HepG2 (cell line): Measurements from ENCODE around the gene KRT10. TPM values are rescaled to one million over a fixed set of nuclear protein-coding genes. Genes with fewer than 3 reads are reported as not detected.

Experiments used
- ATAC-seq: fragments of 200-7000 bp; cut with Tn5 transposase; 3 replicates; pipeline ENCODE4 v1.9.1; 2020; ENCODE audit warnings: mild to moderate bottlenecking, moderate library complexity
- BruUV-seq: library from RNA; stranded (reverse); fragments of 400-500 nt; replicated peaks from 2 replicates; lab custom pipeline; 2021; lab: Mats Ljungman, UMichigan
- CTCF ChIA-PET: fragments of 300-600 bp; formaldehyde crosslinking; extraction: SDS; loops from one replicate; lab custom pipeline; 2021; ENCODE audit warnings: low total read pairs, inconsistent platforms, low intra/inter-chr PET ratio; lab: Yijun Ruan, JAX
- POLR2A ChIA-PET: fragments of 350-600 bp; sonication (Branson Sonifier 250); formaldehyde crosslinking; loops from one replicate; lab custom pipeline; 2020; ENCODE audit warnings: antibody characterized with exemption, inconsistent platforms; lab: Yijun Ruan, JAX
- DNase-seq: peaks from one replicate; pipeline ENCODE4 v3.0.0-alpha.2; 2015; ENCODE audit warnings: low spot score
- FAIRE-seq: peaks from 3 replicates; lab custom pipeline; 2011; peaks lifted over from hg19 to GRCh38; lab: Jason Lieb, UNC
- H2AFZ ChIP-seq: one replicate; pipeline ENCODE4 v1.6.1; 2011; ENCODE audit warnings: low read length, inconsistent platforms
- H3K27ac ChIP-seq: fragments of 300-600 bp; 3 replicates; pipeline ENCODE4 v1.8.0; 2011; ENCODE audit warnings: mixed run types, mild to moderate bottlenecking, mixed read lengths, low read length, inconsistent platforms; ENCODE audit not compliant: insufficient read depth; ENCODE audit errors: extremely low read length
- H3K27me3 ChIP-seq, 2 experiments: fragments of 200-600 bp in 1 of 2; 2 replicates in 1 of 2; 3 replicates in 1 of 2; pipeline versions ENCODE4 v1.6.0 to v1.8.0; 2011; ENCODE audit warnings: low read length in 2 of 2, mild to moderate bottlenecking in 2 of 2, moderate library complexity in 2 of 2, inconsistent platforms in 1 of 2; ENCODE audit not compliant: insufficient read depth in 2 of 2, control insufficient read depth in 1 of 2
- H3K36me3 ChIP-seq, 2 experiments: fragments of 200-600 bp in 1 of 2; replicated peaks in 1 of 2; 2 replicates in 1 of 2; 3 replicates in 1 of 2; pipeline versions ENCODE4 v1.5.1 to v1.8.0; 2011; ENCODE audit warnings: low read length in 2 of 2, inconsistent platforms in 1 of 2; ENCODE audit not compliant: insufficient read depth in 2 of 2, control insufficient read depth in 1 of 2
- H3K4me1 ChIP-seq: 2 replicates; pipeline ENCODE4 v1.5.1; 2012; ENCODE audit warnings: low read length, inconsistent platforms; ENCODE audit not compliant: insufficient read depth
- H3K4me2 ChIP-seq: 2 replicates; pipeline ENCODE4 v1.6.0; 2011; ENCODE audit warnings: low read depth, low read length, inconsistent platforms
- H3K4me3 ChIP-seq, 3 experiments: fragments of 200-600 bp in 1 of 3; sonication (generic), shearing (Covaris generic) in 1 of 3; replicated peaks in 1 of 3; 2 replicates each; pipeline ENCODE4 v1.5.1; 2011 to 2016; ENCODE audit warnings: low read length in 3 of 3, inconsistent platforms in 2 of 3, low read depth in 2 of 3, mild to moderate bottlenecking in 2 of 3, control low read depth in 1 of 3, mixed read lengths in 1 of 3; ENCODE audit not compliant: insufficient read depth in 1 of 3
- H3K79me2 ChIP-seq: one replicate; pipeline ENCODE4 v1.6.1; 2011; ENCODE audit warnings: low read length, inconsistent platforms; ENCODE audit not compliant: insufficient read depth
- H3K9ac ChIP-seq: 2 replicates; pipeline ENCODE4 v1.6.0; 2011; ENCODE audit warnings: mild to moderate bottlenecking, low read depth, low read length, inconsistent platforms; ENCODE audit not compliant: insufficient read depth
- H3K9me3 ChIP-seq: 2 replicates; pipeline ENCODE4 v1.5.1; 2012; ENCODE audit warnings: mild to moderate bottlenecking, low read length
- H4K20me1 ChIP-seq: 2 replicates; pipeline ENCODE4 v1.6.0; 2011; ENCODE audit warnings: inconsistent platforms, mild to moderate bottlenecking, low read length, moderate library complexity; ENCODE audit not compliant: insufficient read depth
- ARNT ChIP-seq: fragments of 450-650 bp; IDR thresholded peaks from 2 replicates; pipeline ENCODE4 v1.6.1; 2017
- CSRNP2 ChIP-seq: sonication (generic); formaldehyde crosslinking; conservative IDR thresholded peaks from 2 replicates; pipeline ENCODE4 v1.8.0; 2022; ENCODE audit warnings: low read depth, missing genetic modification reagents
- HNF4A ChIP-seq: sonication (generic); formaldehyde crosslinking; IDR thresholded peaks from 2 replicates; pipeline ENCODE4 v1.4.0; 2020; ENCODE audit warnings: missing genetic modification reagents
- JUN ChIP-seq: sonication (generic); formaldehyde crosslinking; IDR thresholded peaks from 2 replicates; pipeline ENCODE4 v1.4.0; 2020; ENCODE audit warnings: mild to moderate bottlenecking, missing genetic modification reagents
- RAD51 ChIP-seq: fragments of 450-650 bp; IDR thresholded peaks from 2 replicates; pipeline ENCODE4 v1.6.1; 2016; ENCODE audit warnings: borderline replicate concordance
- SMARCC2 ChIP-seq: fragments of 450-650 bp; IDR thresholded peaks from 2 replicates; pipeline ENCODE4 v1.6.1; 2017; ENCODE audit warnings: antibody characterized with exemption, mild to moderate bottlenecking
- ZC3H4 ChIP-seq: sonication (generic); formaldehyde crosslinking; IDR thresholded peaks from 2 replicates; pipeline ENCODE4 v1.4.0; 2020; ENCODE audit warnings: missing genetic modification reagents, borderline replicate concordance
- ZNF33B ChIP-seq: sonication (generic); formaldehyde crosslinking; IDR thresholded peaks from 2 replicates; pipeline ENCODE4 v1.5.1; 2020; ENCODE audit warnings: mild to moderate bottlenecking, missing genetic modification reagents
- WGBS: methylation state at CpG from one replicate; pipeline ENCODE4 v1.1.6; 2017; ENCODE audit warnings: low lambda C conversion rate; 5-methylcytosine and 5-hydroxymethylcytosine counted together
- in situ Hi-C: cut with HindIII; loops from 2 replicates; pipeline ENCODE4 v1.10.0; 2017; ENCODE audit warnings: low pct_unique_long_range_greater_than_20kb; ENCODE audit not compliant: extremely low pct_ligation_motif_present
- intact Hi-C: fragments of 100-400 bp; cut with micrococcal nuclease; formaldehyde crosslinking; loops from one replicate; pipeline ENCODE4 v1.10.0; 2022; ENCODE audit not compliant: unreplicated experiment
- polyA plus RNA-seq, 8 experiments: library from polyadenylated mRNA; depleted of rRNA in 3 of 8; stranded (reverse) in 7 of 8; unstranded in 1 of 8; fragments of >200 nt; fragmentation: Illumina TruSeq in 4 of 8; extraction: Trizol in 4 of 8; gene quantifications; 2 replicates each; pipeline versions ENCODE4 v1.2.1 to v1.2.3, GENCODE V29; 2011 to 2016; ENCODE audit warnings: low read depth in 4 of 8, missing spikeins in 1 of 8, mixed read lengths in 1 of 8; ENCODE audit not compliant: insufficient read depth in 1 of 8
- total RNA-seq, 5 experiments: library from RNA; depleted of rRNA; stranded (reverse); fragments of >200 nt; fragmentation: Illumina TruSeq; extraction: Trizol; gene quantifications; 2 replicates each; pipeline ENCODE4 v1.2.3, GENCODE V29; 2016; ENCODE audit warnings: low read depth in 1 of 5
- TF ChIP-seq, protein P1 (sequence below): sonication (generic); formaldehyde crosslinking; IDR thresholded peaks from 2 replicates; pipeline ENCODE4 v1.8.0; 2022; ENCODE audit warnings: low read depth, missing genetic modification reagents

The KRT10 gene
- total and polyA plus RNA-seq, 2 of the 13 experiments (the other 11 are each of a cell fraction or from before 2014, with no cell fraction given), result 25.1 to 27.5 TPM

- BruUV-seq, result no TSS peak
- H3K9ac ChIP-seq, result no peak overlapping the region
- no peak overlapping the region for H3K4me3 ChIP-seq
- peaks cover 25% of the 10 kb centered on the region for H3K79me2 ChIP-seq
- ChIA-PET POLR2A (no interaction called here), CTCF (no interaction called here)
- H2AFZ ChIP-seq, result no peak overlapping the region
- ATAC-seq, result no peak
- H3K27me3 ChIP-seq, result no peaks in the 10 kb centered on the region; a peak in 1 of 5 replicates
- peaks cover 14% of the 10 kb centered on the region for H3K4me1 ChIP-seq
- DNase-seq, result no peak
- in situ Hi-C loops (no loop called here), intact Hi-C loops (no loop called here)
- TF ChIP-seq HNF4A (CRISPR knock-in tag), result no peak
- no peak for TF ChIP-seq CSRNP2 (CRISPR knock-in tag)
- no peak for TF ChIP-seq ZC3H4 (CRISPR knock-in tag)
- TF ChIP-seq ARNT, result no peak
- TF ChIP-seq ZNF33B (CRISPR knock-in tag), result no peak
- TF ChIP-seq RAD51, result no peak
- TF ChIP-seq JUN (CRISPR knock-in tag), result no peak
- TF ChIP-seq, protein P1, sequence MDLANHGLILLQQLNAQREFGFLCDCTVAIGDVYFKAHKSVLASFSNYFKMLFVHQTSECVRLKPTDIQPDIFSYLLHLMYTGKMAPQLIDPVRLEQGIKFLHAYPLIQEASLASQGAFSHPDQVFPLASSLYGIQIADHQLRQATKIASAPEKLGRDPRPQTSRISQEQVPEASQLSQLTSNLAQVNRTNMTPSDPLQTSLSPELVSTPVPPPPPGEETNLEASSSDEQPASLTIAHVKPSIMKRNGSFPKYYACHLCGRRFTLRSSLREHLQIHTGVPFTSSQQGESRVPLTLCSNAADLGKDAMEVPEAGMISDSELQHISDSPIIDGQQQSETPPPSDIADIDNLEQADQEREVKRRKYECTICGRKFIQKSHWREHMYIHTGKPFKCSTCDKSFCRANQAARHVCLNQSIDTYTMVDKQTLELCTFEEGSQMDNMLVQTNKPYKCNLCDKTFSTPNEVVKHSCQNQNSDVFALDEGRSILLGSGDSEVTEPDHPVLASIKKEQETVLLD, result no peak
- TF ChIP-seq SMARCC2, result no peak
- no peak for FAIRE-seq
- WGBS, result 98% methylated on average over 1 of the region's 1 CpG
- H4K20me1 ChIP-seq, result no peaks in the 10 kb centered on the region
- no peak overlapping the region for H3K27ac ChIP-seq
- no peaks in the 10 kb centered on the region for H3K9me3 ChIP-seq
- peaks cover 0 to 6% of the 10 kb centered on the region in 2 experiments; a peak in 2 of 5 replicates for H3K36me3 ChIP-seq
- no peak overlapping the region for H3K4me2 ChIP-seq
Measured at GRCh38 chr17:40824015-40824832, 1.8 kb upstream of the KRT10 start.
